GM12878 (cell line): Measurements from ENCODE around the gene NEMF. TPM values are rescaled to one million over a fixed set of nuclear protein-coding genes. Genes with fewer than 3 reads are reported as not detected.
A peak's percentile ranks its signal among the peaks of the same experiment; 100 is the strongest.

ENCODE experiments used
- ATAC-seq: fragments of 200-7000 bp; cut with Tn5 transposase; 3 replicates; pipeline ENCODE4 v1.9.1; 2020; ENCODE audit warnings: mild to moderate bottlenecking, moderate library complexity
- BruUV-seq: library from RNA; stranded (reverse); fragments of 400-500 nt; replicated peaks from 2 replicates; lab custom pipeline; 2021; lab: Mats Ljungman, UMichigan
- CTCF ChIA-PET: fragments of 300-600 bp; sonication (Branson Sonifier 250); formaldehyde crosslinking; extraction: SDS; loops from one replicate; lab custom pipeline; 2021; ENCODE audit warnings: inconsistent platforms; lab: Yijun Ruan, JAX
- POLR2A ChIA-PET: fragments of 350-600 bp; formaldehyde crosslinking; extraction: SDS; loops from one replicate; lab custom pipeline; 2021; ENCODE audit warnings: inconsistent platforms; lab: Charles Lee
- RAD21 ChIA-PET: fragments of 300-600 bp; sonication (Branson Sonifier 250); formaldehyde crosslinking; loops from one replicate; lab custom pipeline; 2023; ENCODE audit warnings: antibody characterized with exemption; ENCODE audit not compliant: unreplicated experiment; lab: Charles Lee
- SMC1A ChIA-PET: fragments of 300-600 bp; sonication (Branson Sonifier 250); formaldehyde crosslinking; loops from one replicate; lab custom pipeline; 2023; ENCODE audit not compliant: unreplicated experiment, uncharacterized antibody; lab: Charles Lee
- DNase-seq: peaks from one replicate; pipeline ENCODE4 v3.0.0-alpha.2; 2011; ENCODE audit warnings: low read depth, low spot score
- FAIRE-seq: peaks from 3 replicates; lab custom pipeline; 2011; peaks lifted over from hg19 to GRCh38; lab: Jason Lieb, UNC
- H2AFZ ChIP-seq: 2 replicates; pipeline ENCODE4 v1.6.0; 2011; ENCODE audit warnings: low read depth, low read length, control low read depth; ENCODE audit not compliant: control insufficient read depth
- H3K27ac ChIP-seq: 2 replicates; pipeline ENCODE4 v1.5.1; 2011; ENCODE audit warnings: control low read depth; ENCODE audit not compliant: control insufficient read depth, insufficient read depth
- H3K27me3 ChIP-seq, 2 experiments: replicated peaks in 1 of 2; 2 replicates each; pipeline versions ENCODE4 v1.6.0 to v1.6.1; 2011; ENCODE audit warnings: low read length in 1 of 2; ENCODE audit not compliant: control insufficient read depth in 2 of 2, insufficient read depth in 2 of 2
- H3K36me3 ChIP-seq, 2 experiments: 2 replicates each; pipeline ENCODE4 v1.5.1; 2011; ENCODE audit warnings: low read length in 1 of 2; ENCODE audit not compliant: control insufficient read depth in 2 of 2, insufficient read depth in 2 of 2
- H3K4me1 ChIP-seq: 2 replicates; pipeline ENCODE4 v1.6.1; 2011; ENCODE audit warnings: mild to moderate bottlenecking, low read length, moderate library complexity, mixed read lengths; ENCODE audit not compliant: control insufficient read depth, insufficient read depth
- H3K4me2 ChIP-seq: 2 replicates; pipeline ENCODE4 v1.6.0; 2011; ENCODE audit warnings: control low read depth; ENCODE audit not compliant: control insufficient read depth, insufficient read depth
- H3K4me3 ChIP-seq: fragments of 200-600 bp; sonication (generic); 2 replicates; pipeline ENCODE4 v1.5.1; 2016
- H3K79me2 ChIP-seq: 2 replicates; pipeline ENCODE4 v1.6.0; 2011; ENCODE audit warnings: low read length; ENCODE audit not compliant: control insufficient read depth, insufficient read depth
- H3K9ac ChIP-seq: 2 replicates; pipeline ENCODE4 v1.8.0; 2011; ENCODE audit warnings: low read length, control low read depth, mixed read lengths; ENCODE audit not compliant: control insufficient read depth, insufficient read depth
- H3K9me3 ChIP-seq: replicated peaks from 3 replicates; pipeline ENCODE4 v1.5.1; 2011; ENCODE audit warnings: mild to moderate bottlenecking, low read length; ENCODE audit not compliant: control insufficient read depth, insufficient read depth
- H4K20me1 ChIP-seq: 2 replicates; pipeline ENCODE4 v1.6.0; 2011; ENCODE audit not compliant: control insufficient read depth, insufficient read depth
- BACH1 ChIP-seq: fragments of 450-650 bp; IDR thresholded peaks from 2 replicates; pipeline ENCODE4 v1.6.1; 2017; ENCODE audit warnings: mild to moderate bottlenecking, borderline replicate concordance
- BRCA1 ChIP-seq: IDR thresholded peaks from 2 replicates; pipeline ENCODE4 v1.6.1; 2011; ENCODE audit warnings: low read depth, low read length, improper control_type of control experiment
- CBX5 ChIP-seq: sonication (generic); IDR thresholded peaks from 2 replicates; pipeline ENCODE4 v1.6.1; 2016; ENCODE audit warnings: low read depth, moderate library complexity, mild to moderate bottlenecking, inconsistent platforms
- FOXM1 ChIP-seq: IDR thresholded peaks from 2 replicates; pipeline ENCODE4 v1.6.1; 2012; ENCODE audit warnings: low read depth, mild to moderate bottlenecking, inconsistent platforms, low read length, moderate library complexity
- GATAD2B ChIP-seq: fragments of 450-650 bp; conservative IDR thresholded peaks from 2 replicates; pipeline ENCODE4 v1.6.1; 2017; ENCODE audit warnings: low read depth, mild to moderate bottlenecking, moderate library complexity
- IKZF1 ChIP-seq: fragments of 450-650 bp; conservative IDR thresholded peaks from 2 replicates; pipeline ENCODE4 v1.6.1; 2017; ENCODE audit warnings: antibody characterized with exemption, mild to moderate bottlenecking
- IRF4 ChIP-seq: IDR thresholded peaks from 2 replicates; pipeline ENCODE4 v1.6.1; 2011; ENCODE audit warnings: low read depth, low read length
- MEF2A ChIP-seq: IDR thresholded peaks from 2 replicates; pipeline ENCODE4 v1.6.1; 2011; ENCODE audit warnings: low read depth, mild to moderate bottlenecking, low read length, moderate library complexity; ENCODE audit not compliant: insufficient read depth
- NR2C2 ChIP-seq: IDR thresholded peaks from 2 replicates; pipeline ENCODE4 v1.6.1; 2011; ENCODE audit warnings: borderline replicate concordance, low read depth; ENCODE audit not compliant: control insufficient read depth, insufficient read length
- PAX8 ChIP-seq: fragments of 450-650 bp; IDR thresholded peaks from 2 replicates; pipeline ENCODE4 v1.6.1; 2017; ENCODE audit warnings: mild to moderate bottlenecking, moderate library complexity
- POLR2AphosphoS2 ChIP-seq: IDR thresholded peaks from 2 replicates; pipeline ENCODE4 v1.6.1; 2011; ENCODE audit warnings: low read depth, mild to moderate bottlenecking, low read length, improper control_type of control experiment, moderate library complexity
- POLR2AphosphoS5 ChIP-seq: IDR thresholded peaks from 2 replicates; pipeline ENCODE4 v1.6.1; 2011; ENCODE audit warnings: mild to moderate bottlenecking, low read length, inconsistent platforms
- RAD21 ChIP-seq: IDR thresholded peaks from 2 replicates; pipeline ENCODE4 v1.6.1; 2011; ENCODE audit warnings: mild to moderate bottlenecking, low read depth, low read length, moderate library complexity; ENCODE audit not compliant: insufficient read depth
- RUNX3 ChIP-seq: IDR thresholded peaks from 2 replicates; pipeline ENCODE4 v1.6.1; 2012; ENCODE audit warnings: low read length, inconsistent platforms
- SREBF2 ChIP-seq: IDR thresholded peaks from 2 replicates; pipeline ENCODE4 v1.6.1; 2012; ENCODE audit warnings: mild to moderate bottlenecking, low read length
- ZZZ3 ChIP-seq: IDR thresholded peaks from 2 replicates; pipeline ENCODE4 v1.6.1; 2011; ENCODE audit warnings: low read depth; ENCODE audit not compliant: control insufficient read depth, insufficient read length
- WGBS: methylation state at CpG from one replicate; pipeline ENCODE4 v1.1.6; 2016; ENCODE audit warnings: low lambda C conversion rate; ENCODE audit not compliant: insufficient replicate concordance, insufficient coverage; ENCODE audit errors: missing lambda C conversion rate; 5-methylcytosine and 5-hydroxymethylcytosine counted together
- in situ Hi-C: fragments of 300-500 bp; cut with MboI; formaldehyde crosslinking; loops from 9 replicates; pipeline ENCODE4 v1.14.3; 2018; ENCODE audit warnings: mixed read lengths
- intact Hi-C: fragments of 100-400 bp; cut with micrococcal nuclease; formaldehyde crosslinking; loops from one replicate; pipeline ENCODE4 v1.14.2; 2022; ENCODE audit not compliant: unreplicated experiment
- polyA plus RNA-seq, 11 experiments: library from polyadenylated mRNA; depleted of rRNA in 4 of 11; unstranded in 6 of 11; stranded (reverse) in 5 of 11; fragments of >200 nt; fragmentation: Nextera tagmentation in 4 of 11; fragmentation: Illumina TruSeq in 1 of 11; extraction: Ambion mirVana in 4 of 11; extraction: Trizol in 1 of 11; gene quantifications; 1 replicate in 1 of 11; 2 replicates in 10 of 11; pipeline versions ENCODE4 v1.2.1 to v1.2.3, GENCODE V29; 2011 to 2016; ENCODE audit warnings: inconsistent platforms in 2 of 11, missing spikeins in 2 of 11, low read depth in 1 of 11
- total RNA-seq, 4 experiments: library from RNA; depleted of rRNA in 3 of 4; stranded (reverse); fragments of >200 nt in 3 of 4; fragmentation: Illumina TruSeq in 1 of 4; extraction: Trizol in 1 of 4; gene quantifications; 2 replicates each; pipeline versions ENCODE4 v1.2.1 to v1.2.3, GENCODE V29; 2013 to 2021
- TF ChIP-seq, protein P1 (sequence below): IDR thresholded peaks from 2 replicates; pipeline ENCODE4 v1.6.1; 2011; ENCODE audit warnings: borderline replicate concordance, low read depth, mild to moderate bottlenecking, moderate library complexity, mixed read lengths, low read length; ENCODE audit not compliant: insufficient read depth; ENCODE audit errors: extremely low read length
- TF ChIP-seq, protein P2 (sequence below): fragments of 450-650 bp; IDR thresholded peaks from 2 replicates; pipeline ENCODE4 v1.6.1; 2017; ENCODE audit warnings: borderline replicate concordance
- TF ChIP-seq, protein P3 (sequence below): fragments of 150-350 bp; IDR thresholded peaks from 2 replicates; pipeline ENCODE4 v1.6.1; 2016; ENCODE audit warnings: low read depth, low read length

NEMF gene
- total and polyA plus RNA-seq, 10 of the 15 experiments (the other 5 are each of a cell fraction or from before 2014, with no cell fraction given), result 31.5 to 80.1 (median 61.1) TPM

DNA sequence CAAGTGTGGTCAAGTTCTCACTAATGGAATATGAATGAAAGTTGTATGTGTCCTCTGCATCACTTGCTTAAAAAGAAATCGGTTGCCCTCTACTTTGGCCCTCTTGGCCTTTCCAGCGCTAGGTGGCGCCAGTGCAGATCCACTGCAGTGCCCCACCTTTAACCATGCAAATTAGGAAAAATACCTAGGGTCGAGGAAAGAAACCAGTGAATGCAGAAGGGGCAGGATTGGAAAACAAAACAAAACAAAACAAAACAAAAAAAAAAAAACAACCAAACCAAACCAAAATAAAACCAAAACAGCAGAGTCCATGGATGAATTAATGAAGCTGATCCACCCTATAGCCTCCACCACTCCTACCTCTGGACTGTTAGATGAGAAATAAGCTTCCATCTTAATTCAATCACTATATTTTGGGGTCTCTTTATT, 12.9 kb upstream of the NEMF start:
- Histone ChIP-seq H3K36me3 (no peaks in the 10 kb centered on the region), H3K4me3 (no peak overlapping the region), H3K4me2 (0 out of 2 replicates have a peak overlapping the region, but pooled peaks have one; percentile 40), H3K4me1 (peaks cover 13% of the 10 kb centered on the region), H2AFZ (no peak overlapping the region), H3K9me3 (no peaks in the 10 kb centered on the region), H4K20me1 (no peaks in the 10 kb centered on the region), H3K9ac (no peak overlapping the region), H3K27ac (no peak overlapping the region), H3K27me3 (no peaks in the 10 kb centered on the region), H3K79me2 (peaks cover 15% of the 10 kb centered on the region)
- ChIA-PET SMC1A (interaction anchor here (0.6 to 11.4 kb wide), 34 partner anchors 13 to 285 kb away, joined by 3 to 91 read pairs (median 4); partner anchors contain the start of genes NEMF and VCPKMT), CTCF (interaction anchor here (0.5 to 13.8 kb wide), 31 partner anchors 8 to 302 kb away, joined by 3 to 243 read pairs (median 4); partner anchors contain the start of genes ARF6 and NEMF), POLR2A (interaction anchor here (0.7 to 6.6 kb wide), 9 partner anchors 13 to 500 kb away, joined by 3 to 60 read pairs (median 4); partner anchors contain the start of gene NEMF), RAD21 (interaction anchor here (0.6 to 6.3 kb wide), 23 partner anchors 12 to 269 kb away, joined by 3 to 80 read pairs (median 4); partner anchors contain the start of gene ARF6)
- WGBS, result 2% methylated on average over 4 of the region's 4 CpGs
- intact Hi-C loops, result loop anchor here (1.0 kb wide), 1 partner anchor 240 kb away; no protein-coding TSS in a partner anchor
- DNase-seq (no peak), FAIRE-seq (peak; percentile 69), ATAC-seq (0 out of 3 replicates have a peak, but pooled peaks have one; percentile 8)
- no TSS peak for BruUV-seq
- in situ Hi-C loops, result loop anchor here (10.0 kb wide), 1 partner anchor 229 kb away; no protein-coding TSS in a partner anchor
- TF ChIP-seq NR2C2, result no peak
- no peak for TF ChIP-seq POLR2AphosphoS5
- peak; percentile 18; the same call in 1 of the 2 replicates for TF ChIP-seq RUNX3
- no peak for TF ChIP-seq BRCA1
- TF ChIP-seq BACH1, result no peak
- TF ChIP-seq GATAD2B, result no peak
- TF ChIP-seq IKZF1, result no peak
- TF ChIP-seq SREBF2, result no peak
- TF ChIP-seq, protein P1, sequence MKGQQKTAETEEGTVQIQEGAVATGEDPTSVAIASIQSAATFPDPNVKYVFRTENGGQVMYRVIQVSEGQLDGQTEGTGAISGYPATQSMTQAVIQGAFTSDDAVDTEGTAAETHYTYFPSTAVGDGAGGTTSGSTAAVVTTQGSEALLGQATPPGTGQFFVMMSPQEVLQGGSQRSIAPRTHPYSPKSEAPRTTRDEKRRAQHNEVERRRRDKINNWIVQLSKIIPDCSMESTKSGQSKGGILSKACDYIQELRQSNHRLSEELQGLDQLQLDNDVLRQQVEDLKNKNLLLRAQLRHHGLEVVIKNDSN, result no peak
- no peak for TF ChIP-seq ZZZ3
- TF ChIP-seq, protein P2, sequence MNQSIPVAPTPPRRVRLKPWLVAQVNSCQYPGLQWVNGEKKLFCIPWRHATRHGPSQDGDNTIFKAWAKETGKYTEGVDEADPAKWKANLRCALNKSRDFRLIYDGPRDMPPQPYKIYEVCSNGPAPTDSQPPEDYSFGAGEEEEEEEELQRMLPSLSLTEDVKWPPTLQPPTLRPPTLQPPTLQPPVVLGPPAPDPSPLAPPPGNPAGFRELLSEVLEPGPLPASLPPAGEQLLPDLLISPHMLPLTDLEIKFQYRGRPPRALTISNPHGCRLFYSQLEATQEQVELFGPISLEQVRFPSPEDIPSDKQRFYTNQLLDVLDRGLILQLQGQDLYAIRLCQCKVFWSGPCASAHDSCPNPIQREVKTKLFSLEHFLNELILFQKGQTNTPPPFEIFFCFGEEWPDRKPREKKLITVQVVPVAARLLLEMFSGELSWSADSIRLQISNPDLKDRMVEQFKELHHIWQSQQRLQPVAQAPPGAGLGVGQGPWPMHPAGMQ, result no peak
- no peak for TF ChIP-seq PAX8
- no peak for TF ChIP-seq POLR2AphosphoS2
- TF ChIP-seq RAD21, result peak; percentile 85
- TF ChIP-seq CBX5, result 0 out of 2 replicates have a peak, but pooled peaks have one; percentile 59
- 0 out of 2 replicates have a peak, but pooled peaks have one; percentile 26 for TF ChIP-seq FOXM1
- TF ChIP-seq IRF4, result no peak
- TF ChIP-seq, protein P3, sequence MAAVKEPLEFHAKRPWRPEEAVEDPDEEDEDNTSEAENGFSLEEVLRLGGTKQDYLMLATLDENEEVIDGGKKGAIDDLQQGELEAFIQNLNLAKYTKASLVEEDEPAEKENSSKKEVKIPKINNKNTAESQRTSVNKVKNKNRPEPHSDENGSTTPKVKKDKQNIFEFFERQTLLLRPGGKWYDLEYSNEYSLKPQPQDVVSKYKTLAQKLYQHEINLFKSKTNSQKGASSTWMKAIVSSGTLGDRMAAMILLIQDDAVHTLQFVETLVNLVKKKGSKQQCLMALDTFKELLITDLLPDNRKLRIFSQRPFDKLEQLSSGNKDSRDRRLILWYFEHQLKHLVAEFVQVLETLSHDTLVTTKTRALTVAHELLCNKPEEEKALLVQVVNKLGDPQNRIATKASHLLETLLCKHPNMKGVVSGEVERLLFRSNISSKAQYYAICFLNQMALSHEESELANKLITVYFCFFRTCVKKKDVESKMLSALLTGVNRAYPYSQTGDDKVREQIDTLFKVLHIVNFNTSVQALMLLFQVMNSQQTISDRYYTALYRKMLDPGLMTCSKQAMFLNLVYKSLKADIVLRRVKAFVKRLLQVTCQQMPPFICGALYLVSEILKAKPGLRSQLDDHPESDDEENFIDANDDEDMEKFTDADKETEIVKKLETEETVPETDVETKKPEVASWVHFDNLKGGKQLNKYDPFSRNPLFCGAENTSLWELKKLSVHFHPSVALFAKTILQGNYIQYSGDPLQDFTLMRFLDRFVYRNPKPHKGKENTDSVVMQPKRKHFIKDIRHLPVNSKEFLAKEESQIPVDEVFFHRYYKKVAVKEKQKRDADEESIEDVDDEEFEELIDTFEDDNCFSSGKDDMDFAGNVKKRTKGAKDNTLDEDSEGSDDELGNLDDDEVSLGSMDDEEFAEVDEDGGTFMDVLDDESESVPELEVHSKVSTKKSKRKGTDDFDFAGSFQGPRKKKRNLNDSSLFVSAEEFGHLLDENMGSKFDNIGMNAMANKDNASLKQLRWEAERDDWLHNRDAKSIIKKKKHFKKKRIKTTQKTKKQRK, result no peak
- TF ChIP-seq MEF2A, result 0 out of 2 replicates have a peak, but pooled peaks have one; percentile 17
